NCI-H146 treated with DMSO at 0.1 percent for 48 hours (cell line): ENCODE results near the gene OPRM1.
"Not testable (repeated sequence)": the region's sequence is repeated elsewhere in the genome, so short reads cannot be mapped to it uniquely, and the experiment has no call there.

Experiments used
- DNase-seq: peaks from one replicate; lab custom pipeline; 2025; ENCODE audit not compliant: unreplicated experiment; lab: John Stamatoyannopoulos, UW

The OPRM1 gene

DNA sequence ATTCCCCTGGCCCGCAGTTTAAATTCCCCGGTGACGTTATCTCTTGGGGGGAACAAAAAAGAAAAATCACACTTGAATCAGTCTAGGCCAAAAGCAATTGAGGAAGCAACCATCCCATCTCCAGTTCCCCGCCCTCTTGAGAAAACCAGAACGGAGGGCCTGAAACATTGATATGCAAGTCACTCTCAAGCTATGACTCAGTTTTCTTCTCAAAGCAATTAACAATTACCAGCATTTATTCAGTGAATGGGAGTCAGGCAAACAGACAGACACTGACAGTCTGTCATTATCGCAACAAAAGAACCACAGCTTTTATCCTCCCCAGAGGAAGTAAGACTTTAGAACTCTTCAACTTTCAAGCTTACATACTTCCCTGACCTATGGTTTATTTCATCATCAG lies 100.9 kb downstream of the OPRM1 start:
- DNase-seq = no peak

DNA sequence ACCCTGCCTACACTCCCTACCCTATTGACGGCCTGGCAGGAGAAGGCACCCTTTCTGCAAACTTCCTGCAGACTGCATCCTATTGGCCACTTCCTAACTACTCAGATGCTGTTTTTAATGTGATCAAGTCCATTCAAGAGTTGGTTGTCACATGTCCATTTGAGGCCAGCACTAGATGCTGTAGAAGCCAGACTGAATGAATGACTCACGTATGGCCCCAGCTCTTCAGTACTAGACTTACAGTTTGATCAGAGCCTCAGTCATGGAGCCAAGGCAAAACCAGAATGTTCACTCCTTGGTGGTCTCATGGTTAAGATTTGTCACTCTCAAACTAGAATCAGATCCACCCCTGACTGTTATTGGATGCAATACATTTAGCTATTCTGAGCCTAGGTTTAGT lies 101.7 kb downstream of the OPRM1 start:
- no peak for DNase-seq

DNA sequence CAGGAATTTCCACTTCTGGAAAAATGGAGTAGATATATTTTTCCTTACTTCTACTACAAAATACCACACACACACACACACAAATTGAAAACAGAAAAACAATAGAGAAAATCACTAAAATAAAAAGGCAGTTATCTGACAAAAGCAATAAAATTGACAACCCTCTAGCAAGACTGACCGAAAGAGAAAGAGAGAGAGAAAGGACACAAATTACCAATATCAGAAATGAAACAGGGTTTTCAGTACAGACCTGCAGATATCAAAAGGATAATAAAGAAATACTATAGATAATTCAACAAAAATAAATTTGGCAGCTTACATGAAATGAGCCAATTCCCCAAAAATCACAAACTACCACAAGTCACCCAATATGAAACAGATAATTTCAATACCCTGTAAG lies 104.7 kb downstream of the OPRM1 start:
- DNase-seq = no peak

DNA sequence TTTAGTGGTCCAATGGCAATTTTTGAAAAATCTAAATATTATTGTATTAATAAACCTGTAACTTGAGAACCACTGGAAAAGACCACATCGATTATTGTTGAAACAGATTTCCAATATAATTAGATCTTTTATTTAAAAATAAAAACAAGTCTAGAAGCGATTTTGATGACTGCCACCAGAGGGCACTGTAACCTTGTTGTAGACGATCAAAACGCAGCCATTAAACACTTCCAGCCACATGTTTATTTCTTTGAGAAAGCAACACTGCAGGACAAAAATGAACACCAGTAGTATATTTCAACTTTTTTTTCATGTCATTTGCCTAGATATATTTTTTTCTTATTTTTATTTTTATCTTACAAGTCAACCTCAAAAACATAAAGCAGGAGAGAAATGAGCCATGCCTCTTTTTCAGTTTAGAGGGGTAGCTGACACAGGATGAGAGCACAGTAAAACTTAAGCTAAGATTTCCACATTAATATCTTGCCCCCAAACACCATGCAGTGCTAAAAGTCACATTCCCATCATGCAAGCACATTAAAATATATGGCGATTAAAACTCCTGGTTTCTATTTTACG lies 115.4 kb downstream of the OPRM1 start:
- peak; percentile 71 for DNase-seq

DNA sequence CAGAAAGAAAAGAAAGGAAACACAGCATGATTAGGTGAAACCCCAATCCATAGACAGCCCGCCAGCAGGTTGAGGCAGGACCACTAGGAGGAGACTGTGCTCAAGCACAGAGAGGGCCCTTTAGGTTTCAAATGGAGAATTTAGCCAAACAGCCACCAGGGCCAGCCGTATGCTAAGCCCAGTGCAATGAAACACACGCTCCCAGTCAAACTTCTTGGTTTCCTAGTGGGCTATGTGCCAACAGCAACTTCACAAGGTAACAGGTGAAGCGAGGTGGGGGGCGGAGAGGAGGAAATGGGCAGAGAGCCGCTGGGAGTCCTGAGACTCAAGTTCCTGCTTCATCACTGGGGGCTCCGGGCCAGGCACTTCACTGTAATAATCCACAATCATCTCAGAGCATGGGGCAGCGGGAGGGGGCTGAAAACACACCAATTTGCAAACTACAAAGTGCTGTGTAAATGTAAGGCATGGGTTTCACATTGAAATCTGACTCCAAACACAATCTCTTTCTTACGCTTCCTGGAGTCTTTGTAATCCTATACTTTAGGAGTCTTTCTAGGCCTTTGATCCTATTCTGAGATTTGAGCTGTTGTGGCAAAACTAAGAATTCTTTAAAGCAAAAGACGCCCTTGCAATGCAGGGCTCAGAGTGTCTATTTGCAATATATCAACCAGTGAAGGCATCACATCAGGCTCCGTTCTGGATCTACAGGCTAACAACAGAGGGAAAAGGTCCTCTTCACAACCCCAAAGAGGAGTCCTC lies 117.3 kb downstream of the OPRM1 start:
- peak; percentile 38 for DNase-seq

DNA sequence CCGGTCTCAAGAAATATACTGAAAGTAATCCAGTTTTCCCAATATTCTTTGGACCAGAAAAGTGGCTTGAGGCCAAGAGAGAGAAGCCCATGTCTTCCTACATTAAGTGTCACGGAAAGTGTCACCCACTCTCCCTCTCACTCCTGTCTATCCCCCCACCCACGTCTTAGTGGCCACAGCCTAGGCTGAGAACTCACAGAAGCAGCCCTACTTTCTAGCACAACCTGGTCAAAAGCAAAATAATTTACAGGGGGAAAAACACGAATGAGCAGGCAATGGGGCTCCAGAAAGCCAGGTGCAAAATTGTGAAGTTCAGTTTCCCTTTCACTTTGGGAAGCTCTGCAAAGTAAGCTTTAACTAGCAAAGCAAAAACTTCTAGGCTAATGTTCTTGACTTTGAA lies 118.0 kb downstream of the OPRM1 start:
- no peak for DNase-seq

DNA sequence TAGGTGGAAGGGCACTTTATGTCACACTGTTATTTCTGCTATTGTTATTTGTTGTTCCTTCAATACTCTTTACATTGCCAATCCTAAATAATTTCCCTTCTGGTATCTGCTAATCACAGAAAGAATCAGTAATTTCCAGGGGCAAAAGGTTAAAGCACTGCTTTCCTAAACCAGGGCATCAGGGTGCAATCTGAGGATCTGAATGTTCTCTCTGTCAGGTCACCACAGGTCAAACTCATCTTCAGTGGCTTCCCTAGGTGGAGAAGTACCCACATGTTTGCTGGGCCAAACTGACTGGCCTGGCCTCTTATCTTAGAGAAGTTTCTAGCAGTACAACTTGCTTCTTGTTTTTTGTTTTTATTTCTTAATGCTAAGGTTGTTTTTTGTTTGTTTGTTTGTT lies 118.7 kb downstream of the OPRM1 start:
- no peak for DNase-seq

DNA sequence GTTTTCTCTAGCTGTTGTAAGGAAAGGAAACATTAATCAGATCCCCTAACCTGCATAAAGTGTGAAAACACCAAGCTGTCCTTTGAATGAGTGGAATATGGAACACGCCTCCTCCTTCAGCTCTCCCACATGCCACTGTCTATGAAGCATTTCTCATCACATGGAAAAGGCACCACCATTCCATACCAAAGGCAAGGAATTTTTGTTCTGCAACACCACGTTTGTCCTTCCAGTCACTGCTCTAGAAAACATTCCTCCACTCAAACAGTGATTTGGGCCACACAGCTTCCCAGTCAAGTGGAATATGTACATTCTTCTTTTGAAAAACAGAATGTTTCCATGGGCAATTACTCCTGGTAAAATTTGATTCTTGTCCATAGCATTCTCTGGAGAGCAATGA lies 120.1 kb downstream of the OPRM1 start:
- no peak for DNase-seq

DNA sequence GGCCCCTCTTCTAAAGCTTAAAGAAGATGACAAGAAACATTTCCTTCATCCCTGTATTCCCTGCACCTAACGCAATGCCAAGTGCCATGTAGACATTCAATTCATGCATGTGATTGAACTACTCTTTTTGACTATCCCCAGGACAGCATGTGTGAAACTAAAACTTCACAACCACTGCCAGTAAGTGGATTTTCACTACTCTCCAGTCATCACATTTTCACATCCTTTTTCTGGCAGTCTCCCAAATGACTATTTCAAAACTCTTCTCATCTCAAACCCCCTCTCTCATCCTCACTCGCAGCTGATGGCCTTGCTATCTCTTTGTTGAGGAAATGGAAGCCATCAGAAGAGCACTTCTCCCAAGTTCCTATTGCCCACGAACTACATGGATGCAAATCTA lies 122.6 kb downstream of the OPRM1 start:
- DNase-seq = no peak

DNA sequence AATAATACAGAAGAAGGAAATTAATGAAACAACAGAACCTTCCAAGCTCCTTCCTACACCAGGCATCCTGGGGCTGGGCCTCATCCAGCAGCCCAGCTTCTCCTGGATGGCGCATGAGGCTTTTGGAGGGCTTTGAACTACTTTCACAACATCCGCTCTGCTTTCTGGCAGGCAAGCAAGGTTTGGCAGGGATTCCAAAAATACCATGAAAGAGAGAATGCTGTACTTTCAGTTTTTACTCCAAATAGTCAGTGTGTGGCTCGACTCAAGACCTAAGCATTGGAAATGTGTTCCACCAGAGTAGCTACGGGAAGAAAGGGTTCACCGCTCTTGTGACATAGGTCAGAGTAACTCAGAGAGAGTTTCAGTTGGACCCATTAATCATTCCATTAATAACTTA lies 125.4 kb downstream of the OPRM1 start:
- DNase-seq = no peak

DNA sequence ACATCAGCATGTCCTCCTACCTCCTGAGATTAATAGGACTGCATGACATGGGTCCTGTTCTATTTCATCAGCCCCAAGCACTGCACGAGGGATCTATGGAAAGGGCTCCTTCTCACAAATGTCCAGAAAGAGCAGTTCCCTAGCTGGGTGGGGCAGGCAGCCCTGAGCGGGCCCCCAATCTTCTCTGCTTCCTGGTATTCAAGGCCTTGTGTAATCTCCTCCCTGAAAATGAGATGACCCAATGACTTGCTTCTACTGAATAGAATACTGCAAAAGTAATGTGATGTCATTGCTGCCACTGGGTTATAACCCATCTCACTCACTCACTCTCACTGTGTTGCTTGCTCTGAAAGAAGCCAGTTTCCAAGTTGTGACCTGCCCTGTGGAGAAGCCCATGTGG lies 126.4 kb downstream of the OPRM1 start:
- no peak for DNase-seq

DNA sequence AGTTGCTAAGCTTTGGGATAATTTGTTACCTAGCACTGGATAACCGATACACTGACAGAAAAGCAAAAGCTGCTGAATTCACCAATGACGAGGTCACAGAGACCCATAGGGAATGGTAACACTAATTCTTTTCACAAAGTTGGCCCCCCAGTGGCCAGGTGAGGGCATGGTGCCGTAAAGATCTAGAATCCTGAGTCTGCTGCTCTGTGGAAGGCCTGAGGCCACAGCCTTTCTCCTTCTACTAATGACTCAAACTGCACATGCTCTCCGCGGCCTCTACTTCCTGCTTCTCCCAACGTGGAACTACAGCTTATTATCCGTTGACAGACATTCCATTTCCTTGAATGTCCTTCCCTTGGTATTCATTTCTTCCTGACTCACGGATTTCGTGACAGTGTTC lies 127.1 kb downstream of the OPRM1 start:
- no peak for DNase-seq

DNA sequence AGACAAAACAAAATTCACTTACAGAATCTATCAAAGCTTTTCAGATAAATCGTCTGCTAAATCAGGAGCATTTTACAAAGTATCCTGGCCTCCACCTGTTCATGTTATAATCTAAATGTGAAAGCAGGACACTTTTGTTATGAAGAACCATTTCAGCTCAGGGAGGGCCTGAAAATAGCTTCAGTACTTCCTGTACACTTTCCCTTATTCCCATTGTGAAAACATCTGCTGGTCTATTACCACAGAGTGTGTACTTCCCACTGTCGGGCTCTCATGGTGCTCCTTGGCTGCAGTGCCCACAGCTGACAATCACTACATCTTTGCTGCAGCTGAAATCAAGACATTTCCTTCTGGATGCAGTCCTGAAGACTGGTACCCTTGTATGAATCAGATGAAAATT lies 128.1 kb downstream of the OPRM1 start:
- no peak for DNase-seq

DNA sequence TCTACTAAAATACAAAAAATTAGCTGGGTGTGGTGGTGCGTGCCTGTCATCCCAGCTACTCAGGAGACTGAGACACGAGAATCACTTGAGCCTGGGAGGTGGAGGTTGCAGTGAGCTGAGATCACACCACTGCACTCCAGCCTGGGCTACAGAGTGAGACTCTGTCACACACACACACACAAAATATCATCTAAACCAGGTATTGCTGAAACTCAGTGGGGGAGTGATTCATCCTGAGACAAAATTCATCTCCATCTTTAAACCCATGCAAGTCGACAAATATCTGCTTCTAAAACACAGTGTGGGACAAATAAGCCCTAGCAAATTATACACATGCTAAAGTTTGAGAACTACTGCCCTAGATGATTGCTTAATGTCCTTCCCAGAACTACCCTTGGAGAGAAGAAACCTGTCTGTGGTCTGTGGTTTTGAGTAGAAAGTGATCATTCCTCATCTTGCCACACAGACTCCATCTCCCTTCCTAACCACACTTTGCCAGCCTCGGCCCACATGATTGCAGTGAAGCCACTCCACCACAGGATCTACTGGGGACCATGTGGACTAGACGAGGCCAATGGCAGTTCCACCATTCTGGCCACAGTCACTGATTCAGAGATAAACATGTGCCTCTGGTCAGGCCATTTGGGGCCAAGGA lies 130.3 kb downstream of the OPRM1 start:
- DNase-seq = no peak

DNA sequence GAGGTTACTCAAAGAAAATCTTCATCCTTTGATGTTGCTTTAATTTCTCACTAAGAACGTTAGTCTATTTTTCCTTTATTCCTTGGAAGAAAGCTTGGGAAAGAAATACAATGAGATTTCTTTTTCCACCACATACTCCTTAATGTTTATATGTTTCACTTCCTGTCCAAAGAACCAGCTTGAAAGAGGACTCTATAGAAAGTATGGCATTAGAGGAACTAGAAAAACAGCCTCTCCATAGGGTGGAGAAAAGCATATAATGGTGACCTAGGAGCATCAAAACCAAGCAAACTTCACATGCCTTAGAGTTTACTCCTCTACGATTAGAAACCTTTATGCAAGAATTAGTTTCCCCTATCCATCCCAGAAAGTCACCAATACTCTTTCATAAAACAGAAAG lies 131.1 kb downstream of the OPRM1 start:
- no peak for DNase-seq

DNA sequence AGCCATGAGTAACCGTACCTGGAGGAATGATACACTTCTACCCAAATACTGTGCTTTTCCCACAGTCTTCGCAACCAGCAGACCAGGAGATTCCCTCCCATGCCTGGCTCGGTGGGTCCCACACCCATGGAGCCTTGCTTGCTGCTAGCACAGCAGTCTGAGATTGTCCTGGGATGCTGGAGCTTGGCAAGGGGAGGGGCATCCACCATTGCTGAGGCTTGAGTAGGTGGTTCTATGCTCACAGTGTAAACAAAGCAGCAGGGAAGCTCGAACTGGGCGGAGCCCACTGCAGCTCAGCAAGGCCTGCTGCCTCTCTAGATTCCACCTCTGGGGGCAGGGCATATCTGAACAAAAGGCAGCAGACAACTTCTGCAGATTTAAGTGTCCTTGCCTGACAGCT lies 133.4 kb downstream of the OPRM1 start:
- DNase-seq = not testable (repeated sequence)

DNA sequence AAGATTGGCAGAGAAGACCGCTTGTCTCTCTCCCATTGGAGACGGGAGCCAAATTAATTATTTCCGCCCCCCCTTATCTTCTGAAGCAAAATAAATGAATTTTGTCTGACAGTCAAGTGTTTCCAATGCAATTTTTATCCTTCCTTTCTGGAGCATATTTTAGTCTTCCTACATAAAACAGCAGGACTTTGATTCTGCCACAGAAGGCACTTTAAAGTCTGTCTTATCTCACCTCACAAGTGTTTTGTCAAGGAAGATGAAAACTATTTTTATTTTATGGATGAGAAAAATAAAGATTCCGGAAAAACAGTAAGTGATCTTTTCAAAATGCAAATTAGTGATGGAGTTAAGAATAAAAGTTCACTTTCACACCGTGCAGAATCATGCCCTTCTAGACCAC lies 140.4 kb downstream of the OPRM1 start:
- DNase-seq = no peak

DNA sequence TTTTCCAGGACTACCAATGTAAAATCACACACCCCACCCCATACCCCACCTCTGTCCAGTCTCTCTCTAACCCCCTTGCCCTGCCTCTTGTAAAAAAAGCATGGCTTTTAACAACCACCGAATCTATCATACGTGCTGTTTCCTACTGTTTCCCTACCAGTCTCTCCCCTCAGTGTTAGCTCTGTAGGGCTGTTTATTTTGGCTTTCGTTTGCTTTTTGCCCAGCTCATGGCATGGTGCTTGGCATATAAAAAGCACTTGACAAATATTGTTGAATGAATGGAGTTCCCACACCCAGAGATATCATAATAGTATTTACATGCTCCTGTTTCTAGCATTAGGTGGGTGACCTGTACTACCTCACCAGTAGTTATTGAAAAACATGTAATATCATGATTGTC lies 148.2 kb downstream of the OPRM1 start:
- DNase-seq = no peak

DNA sequence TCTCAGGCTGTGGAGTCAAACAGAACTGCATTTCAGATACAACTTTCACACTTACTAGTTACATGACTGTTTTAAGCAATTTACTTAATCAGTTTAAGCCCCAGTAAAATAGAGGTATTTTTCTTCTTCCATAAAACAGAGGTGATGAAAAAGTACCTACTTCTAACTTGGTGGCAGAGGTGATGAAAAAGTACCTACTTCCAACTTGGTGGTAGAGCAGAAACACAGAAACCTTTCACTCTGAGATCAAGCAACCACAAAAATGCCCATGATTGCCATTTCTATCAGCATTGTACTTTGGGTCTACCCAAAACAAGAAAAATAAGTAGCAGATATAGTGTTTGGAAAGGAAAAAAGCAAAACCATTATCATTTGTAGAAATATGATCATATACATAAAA lies 148.7 kb downstream of the OPRM1 start:
- no peak for DNase-seq

DNA sequence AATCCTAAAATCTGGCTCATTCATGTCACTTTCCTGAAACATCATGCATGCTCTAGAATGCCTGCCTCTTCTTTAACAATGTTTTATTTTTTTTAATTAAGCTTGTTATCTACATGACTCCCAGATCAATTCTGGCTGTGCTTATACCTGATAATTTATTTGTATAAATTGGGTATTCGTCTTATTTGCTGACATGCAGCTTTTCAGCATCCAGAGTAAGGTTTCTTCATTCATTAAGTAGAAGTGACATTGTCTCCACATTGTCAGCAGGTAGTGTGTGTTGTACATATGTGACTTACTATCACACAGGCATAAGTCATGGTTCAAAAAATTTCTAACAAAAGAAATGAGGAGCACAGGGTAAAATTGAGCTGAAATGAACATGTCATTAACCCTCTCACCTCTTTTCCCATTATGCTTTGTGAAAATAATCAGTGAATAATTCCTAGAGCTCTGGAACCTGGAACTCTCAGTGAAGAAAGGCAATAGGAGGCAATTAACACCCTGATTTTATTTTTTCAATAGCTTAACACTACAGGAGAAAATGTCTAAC lies 157.4 kb downstream of the OPRM1 start:
- no peak for DNase-seq

DNA sequence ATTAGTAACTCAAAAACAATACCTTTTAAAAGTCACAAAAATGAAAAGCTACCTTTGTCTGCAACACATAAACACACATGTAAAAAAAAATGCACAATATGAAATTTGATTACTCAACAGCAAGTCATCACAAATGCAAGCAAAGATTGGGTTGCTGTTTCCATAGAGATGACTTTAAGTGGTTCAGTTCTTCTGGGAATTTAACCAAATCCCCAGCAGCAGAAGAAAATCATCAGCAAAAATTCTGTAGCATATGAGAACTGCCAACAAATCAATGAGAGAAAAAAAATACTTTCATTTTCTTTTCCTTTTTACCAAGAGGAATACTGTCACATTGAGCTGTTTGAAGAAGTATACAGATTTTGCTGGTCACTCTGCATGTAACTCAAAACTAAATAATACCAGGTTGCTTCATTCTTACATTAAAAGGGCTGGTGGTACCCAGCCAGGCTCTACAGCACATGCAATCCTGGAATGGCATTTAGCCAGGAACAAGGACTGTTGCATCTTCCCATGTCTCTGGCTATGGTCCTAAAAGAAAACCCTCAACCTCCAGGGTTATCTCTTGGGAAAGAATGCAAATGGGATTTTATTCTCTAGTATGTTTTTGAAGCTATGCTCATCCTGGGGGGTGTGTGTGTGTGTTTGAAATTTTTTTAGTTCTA lies 158.3 kb downstream of the OPRM1 start:
- no peak for DNase-seq

DNA sequence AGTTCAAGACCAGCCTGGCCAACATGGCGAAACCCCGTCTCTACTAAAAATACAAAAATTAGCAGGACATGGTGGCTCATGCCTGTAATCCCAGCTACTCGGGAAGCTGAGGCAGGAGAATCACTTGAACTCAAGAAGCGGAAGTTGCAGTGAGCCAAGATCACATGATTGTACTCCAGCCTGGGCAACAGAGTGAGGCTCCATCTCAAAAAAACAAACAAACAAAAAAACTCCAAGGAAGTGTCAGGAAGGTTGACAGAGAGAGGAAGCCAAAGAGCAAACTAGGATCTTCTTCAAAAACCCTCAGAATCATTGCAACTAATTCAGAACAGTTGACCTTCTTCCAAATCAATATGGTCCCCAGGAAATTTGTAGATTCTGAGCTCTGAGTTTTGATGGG lies 162.6 kb downstream of the OPRM1 start:
- DNase-seq = not testable (repeated sequence)
